ENCODE data around the gene EHD2. TPM values are rescaled to one million over a fixed set of nuclear protein-coding genes. Genes with fewer than 3 reads are reported as not detected.
"Not testable (repeated sequence)": the region's sequence is repeated elsewhere in the genome, so short reads cannot be mapped to it uniquely, and the experiment has no call there.

Gene EHD2
- total RNA-seq, 2 donors from 2014 or later: 44.9 to 70.3 TPM

DNA sequence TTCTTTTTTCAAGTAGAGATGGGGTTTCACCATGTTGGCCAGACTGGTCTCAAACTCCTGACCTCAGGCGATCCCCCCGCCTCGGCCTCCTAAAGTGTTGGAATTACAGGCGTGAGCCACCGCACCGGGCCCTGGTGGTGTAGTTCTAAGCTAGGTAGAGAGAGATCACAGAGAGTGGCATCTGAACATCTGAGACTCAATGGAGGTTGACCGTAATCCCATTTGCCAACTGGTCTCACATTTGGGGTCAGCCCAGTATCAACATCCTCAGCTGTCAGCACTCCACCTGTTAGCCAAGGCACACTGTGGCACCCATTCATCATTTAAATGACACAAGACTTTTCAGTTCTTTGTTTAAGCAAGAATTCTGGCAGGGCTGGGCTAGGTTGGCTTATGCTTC lies 73.3 kb downstream of the EHD2 start:
- Histone ChIP-seq H3K27me3 (no peaks in the 10 kb centered on the region), H3K36me3 (peaks cover 48% of the 10 kb centered on the region), H3K27ac (no peak overlapping the region), H3K4me1 (peaks cover 0 to 23% of the 10 kb centered on the region in 2 donors), H3K9me3 (no peaks in the 10 kb centered on the region), H3K4me3 (no peak overlapping the region)
- DNase-seq (ENCODE audit: low spot score): no peak
- TF ChIP-seq, protein P1, sequence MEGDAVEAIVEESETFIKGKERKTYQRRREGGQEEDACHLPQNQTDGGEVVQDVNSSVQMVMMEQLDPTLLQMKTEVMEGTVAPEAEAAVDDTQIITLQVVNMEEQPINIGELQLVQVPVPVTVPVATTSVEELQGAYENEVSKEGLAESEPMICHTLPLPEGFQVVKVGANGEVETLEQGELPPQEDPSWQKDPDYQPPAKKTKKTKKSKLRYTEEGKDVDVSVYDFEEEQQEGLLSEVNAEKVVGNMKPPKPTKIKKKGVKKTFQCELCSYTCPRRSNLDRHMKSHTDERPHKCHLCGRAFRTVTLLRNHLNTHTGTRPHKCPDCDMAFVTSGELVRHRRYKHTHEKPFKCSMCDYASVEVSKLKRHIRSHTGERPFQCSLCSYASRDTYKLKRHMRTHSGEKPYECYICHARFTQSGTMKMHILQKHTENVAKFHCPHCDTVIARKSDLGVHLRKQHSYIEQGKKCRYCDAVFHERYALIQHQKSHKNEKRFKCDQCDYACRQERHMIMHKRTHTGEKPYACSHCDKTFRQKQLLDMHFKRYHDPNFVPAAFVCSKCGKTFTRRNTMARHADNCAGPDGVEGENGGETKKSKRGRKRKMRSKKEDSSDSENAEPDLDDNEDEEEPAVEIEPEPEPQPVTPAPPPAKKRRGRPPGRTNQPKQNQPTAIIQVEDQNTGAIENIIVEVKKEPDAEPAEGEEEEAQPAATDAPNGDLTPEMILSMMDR (IDR thresholded peaks at IDR 0.05): no peak

DNA sequence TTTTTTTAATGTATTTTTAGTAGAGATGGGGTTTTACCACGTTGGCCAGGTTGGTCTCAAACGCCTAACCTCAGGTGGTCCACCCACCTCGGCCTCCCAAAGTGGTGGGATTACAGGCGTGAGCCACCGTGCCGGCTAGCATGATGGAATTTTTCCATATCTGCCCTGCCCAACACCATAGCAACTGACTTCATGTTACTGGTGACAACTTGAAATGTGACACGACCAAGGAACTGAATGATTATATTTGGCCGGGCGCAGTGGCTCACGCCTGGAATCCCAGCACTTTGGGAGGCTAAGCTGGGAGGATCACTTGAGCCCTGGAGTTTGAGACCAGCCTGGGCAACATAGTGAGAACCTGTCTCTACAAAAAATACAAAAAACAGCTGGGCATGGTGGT lies 74.1 kb downstream of the EHD2 start:
- not testable (repeated sequence) for H3K4me3 ChIP-seq; H3K27me3 ChIP-seq; DNase-seq (ENCODE audit: low spot score); H3K9me3 ChIP-seq; H3K27ac ChIP-seq
- H3K36me3 ChIP-seq: peaks cover 42% of the 10 kb centered on the region
- peaks cover 0 to 16% of the 10 kb centered on the region in 2 donors for H3K4me1 ChIP-seq

DNA sequence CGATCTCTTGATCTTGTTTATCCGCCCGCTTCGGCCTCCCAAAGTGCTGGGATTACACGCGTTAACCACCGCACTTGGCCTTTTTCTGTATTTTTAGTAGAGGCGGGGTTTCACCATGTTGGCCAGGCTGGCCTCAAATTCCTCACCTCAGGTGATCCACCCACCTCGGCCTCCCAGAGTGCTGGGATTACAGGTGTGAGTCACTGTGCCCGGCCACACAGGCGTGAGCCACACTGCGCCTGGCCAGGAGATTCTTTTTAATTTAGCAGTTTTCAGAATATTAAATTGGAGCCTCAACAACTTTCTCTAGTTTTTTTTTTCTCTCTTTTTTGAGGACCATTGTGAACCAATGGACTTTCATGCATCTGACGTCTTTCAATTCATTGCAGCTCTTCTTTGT lies 76.6 kb downstream of the EHD2 start:
- not testable (repeated sequence) for H3K4me1 ChIP-seq; H3K27ac ChIP-seq; H3K27me3 ChIP-seq; H3K4me3 ChIP-seq; H3K9me3 ChIP-seq; DNase-seq (ENCODE audit: low spot score)
- peaks cover 17% of the 10 kb centered on the region for H3K36me3 ChIP-seq

DNA sequence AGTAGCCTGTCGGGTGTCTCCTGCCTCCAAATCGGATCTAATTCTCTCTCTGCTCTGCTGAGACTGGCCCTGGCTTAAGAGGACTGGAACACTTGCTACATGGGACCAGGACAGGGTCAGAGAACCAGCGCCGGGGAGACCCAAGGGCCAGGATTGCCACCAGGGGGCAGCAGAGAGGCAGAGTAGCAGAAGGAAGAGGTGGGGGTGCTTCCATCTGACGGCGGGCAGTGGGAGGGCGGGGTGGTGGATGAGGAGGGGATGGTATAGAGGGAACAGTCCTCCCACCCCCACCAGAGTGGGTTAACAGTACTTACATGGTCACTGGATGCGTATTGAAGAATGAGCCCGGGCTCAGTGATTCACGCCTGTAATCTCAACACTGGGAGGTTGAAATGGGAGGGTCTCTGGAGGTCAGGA lies 77.2 kb downstream of the EHD2 start:
- peak; percentile 85 for DNase-seq (ENCODE audit: low spot score)
- H3K27me3 ChIP-seq: no peaks in the 10 kb centered on the region
- peaks cover 0 to 10% of the 10 kb centered on the region in 2 donors for H3K4me1 ChIP-seq
- H3K9me3 ChIP-seq: no peaks in the 10 kb centered on the region
- TF ChIP-seq, protein P1 (IDR thresholded peaks at IDR 0.05): peak; percentile 86 to 88
- no peak overlapping the region for H3K4me3 ChIP-seq
- H3K36me3 ChIP-seq: peaks cover 12% of the 10 kb centered on the region
- no peak overlapping the region for H3K27ac ChIP-seq

DNA sequence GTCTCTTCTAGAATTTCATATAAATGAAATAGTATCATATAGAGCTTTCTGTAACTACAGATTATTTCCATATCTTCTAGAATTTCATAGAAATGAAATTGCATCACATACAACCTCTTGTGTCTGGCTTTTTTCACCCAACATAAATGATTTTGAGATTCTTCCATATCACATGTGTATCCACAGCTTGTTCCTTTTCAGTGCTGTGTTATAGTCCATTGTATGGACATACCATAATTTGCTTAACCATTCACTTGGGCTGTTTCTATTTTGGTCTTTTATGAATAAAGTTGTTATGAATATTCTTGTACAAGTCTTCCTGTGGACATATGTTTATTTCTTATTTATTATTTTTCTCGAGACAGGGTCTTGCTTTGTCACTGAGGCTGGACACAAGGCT lies 79.4 kb downstream of the EHD2 start:
- no peak overlapping the region for H3K4me3 ChIP-seq
- TF ChIP-seq, protein P1 (IDR thresholded peaks at IDR 0.05): no peak

More for the DNA sequence above, 79.4 kb downstream of the EHD2 start:
- no peaks in the 10 kb centered on the region for H3K36me3 ChIP-seq
- H3K27me3 ChIP-seq: no peaks in the 10 kb centered on the region
- no peak for DNase-seq (ENCODE audit: low spot score)
- no peak overlapping the region for H3K27ac ChIP-seq
- H3K9me3 ChIP-seq: no peaks in the 10 kb centered on the region
- peaks cover 0 to 10% of the 10 kb centered on the region in 2 donors for H3K4me1 ChIP-seq

Other genes with a start within 250 kb of the EHD2 start
- gene SLC8A2, start 241.5 kb upstream of the EHD2 start, total RNA-seq: under 1 TPM; 0.28 to 0.37 TPM
- gene KPTN, start 229.2 kb upstream of the EHD2 start, total RNA-seq: 1 to 10 TPM; 2.8 to 2.9 TPM
- gene NAPA, start 198.4 kb upstream of the EHD2 start, total RNA-seq: 100 to 1,000 TPM; 127 to 213 TPM
- gene ZNF541, start 140.3 kb upstream of the EHD2 start, total RNA-seq: under 1 TPM in 1 of 2 donors, not detected in 1; 0.20 TPM
- gene BICRA, start 104.3 kb upstream of the EHD2 start, total RNA-seq: 10 to 100 TPM in 1 of 2 donors, 1 to 10 TPM in 1; 7.0 to 12.6 TPM
- gene NOP53, start 32.1 kb downstream of the EHD2 start, total RNA-seq: 100 to 1,000 TPM; 143 to 243 TPM
- gene SELENOW, start 65.3 kb downstream of the EHD2 start, total RNA-seq: 1,000 to 10,000 TPM; 1,458 to 1,507 TPM
- not detected for gene TPRX1, start 91.1 kb downstream of the EHD2 start, total RNA-seq
- not detected for gene CRX, start 108.5 kb downstream of the EHD2 start, total RNA-seq
- gene TPRX2, start 145.8 kb downstream of the EHD2 start, total RNA-seq: not detected
- gene SULT2A1, start 172.9 kb downstream of the EHD2 start, total RNA-seq: not detected

All from right atrium auricular region (tissue), 2 donors.